ENCODE data around the gene KCNF1.

GRCh38 chr2:10934308-10934978 lies 22.7 kb downstream of the KCNF1 start:
- TF ChIP-seq CTCF (conservative IDR thresholded peaks at IDR 0.05; ENCODE audit: low read length), result no peak
- TF ChIP-seq EZH2phosphoT487 (IDR thresholded peaks at IDR 0.05; ENCODE audit: borderline replicate concordance, low read depth, low read length), result no peak

Data from OCI-LY7 (cell line).